Chondrocyte (in vitro differentiated cells): ENCODE data around the gene IER5. TPM values are rescaled to one million over a fixed set of nuclear protein-coding genes. Genes with fewer than 3 reads are reported as not detected.
A peak's percentile ranks its signal among the peaks of the same experiment; 100 is the strongest.

ENCODE experiments used
- DNase-seq: peaks from one replicate; pipeline ENCODE4 v3.0.0; 2021; ENCODE audit warnings: mixed read lengths, low spot score
- H3K27ac Mint-ChIP-seq: one replicate; pipeline ENCODE4 v1.8.0; 2021; ENCODE audit warnings: mild to moderate bottlenecking, moderate library complexity, mixed read lengths; ENCODE audit not compliant: unreplicated experiment
- H3K27me3 Mint-ChIP-seq: 2 replicates; pipeline ENCODE4 v1.8.0; 2021; ENCODE audit warnings: low read depth, mixed read lengths
- H3K36me3 Mint-ChIP-seq: 2 replicates; pipeline ENCODE4 v1.8.0; 2021; ENCODE audit warnings: low read depth, mixed read lengths
- H3K4me1 Mint-ChIP-seq: 2 replicates; pipeline ENCODE4 v1.8.0; 2021; ENCODE audit warnings: low read depth, mild to moderate bottlenecking, mixed read lengths
- H3K4me3 Mint-ChIP-seq: one replicate; pipeline ENCODE4 v1.8.0; 2021; ENCODE audit warnings: mild to moderate bottlenecking, moderate library complexity, mixed read lengths; ENCODE audit not compliant: unreplicated experiment
- H3K9me3 Mint-ChIP-seq: 2 replicates; pipeline ENCODE4 v1.8.0; 2021; ENCODE audit warnings: low read depth, mixed read lengths
- CTCF ChIP-seq: fragments of 200-600 bp; sonication (generic); IDR thresholded peaks from 2 replicates; pipeline ENCODE4 v1.5.0; 2021; ENCODE audit warnings: antibody characterized with exemption, mild to moderate bottlenecking, moderate library complexity
- total RNA-seq: library from RNA; stranded (reverse); gene quantifications from 3 replicates; pipeline ENCODE4 v1.2.1, GENCODE V29; 2021

Gene IER5
- total RNA-seq, 1 donor from 2014 or later, result 15.6 TPM

GRCh38 chr1:181049378-181049777 lies 39.1 kb upstream of the IER5 start:
- no peaks in the 10 kb centered on the region for H3K4me1 Mint-ChIP-seq
- no peak overlapping the region for H3K27ac Mint-ChIP-seq
- H3K27me3 Mint-ChIP-seq, result no peaks in the 10 kb centered on the region
- no peaks in the 10 kb centered on the region for H3K9me3 Mint-ChIP-seq
- no peak for TF ChIP-seq CTCF
- H3K36me3 Mint-ChIP-seq, result no peaks in the 10 kb centered on the region
- DNase-seq, result no peak
- H3K4me3 Mint-ChIP-seq, result no peak overlapping the region

- DNase-seq, result no peak
- no peak for TF ChIP-seq CTCF
- no peak overlapping the region for H3K4me3 Mint-ChIP-seq
- no peaks in the 10 kb centered on the region for H3K27me3 Mint-ChIP-seq
- H3K36me3 Mint-ChIP-seq, result no peaks in the 10 kb centered on the region
- peaks cover 8% of the 10 kb centered on the region for H3K4me1 Mint-ChIP-seq
- no peaks in the 10 kb centered on the region for H3K9me3 Mint-ChIP-seq
- H3K27ac Mint-ChIP-seq, result no peak overlapping the region
These were observed 37.6 kb upstream of the IER5 start for GRCh38 chr1:181050922-181051321.

- DNase-seq, result no peak
- Mint-ChIP-seq H3K27me3 (no peaks in the 10 kb centered on the region), H3K27ac (peak overlapping the region; percentile 2), H3K36me3 (peaks cover 3% of the 10 kb centered on the region), H3K9me3 (peaks cover 4% of the 10 kb centered on the region), H3K4me3 (no peak overlapping the region), H3K4me1 (peaks cover 17% of the 10 kb centered on the region)
- no peak for TF ChIP-seq CTCF
These were observed 31.9 kb upstream of the IER5 start for GRCh38 chr1:181056560-181056959.

- Mint-ChIP-seq H3K9me3 (peaks cover 4% of the 10 kb centered on the region), H3K4me1 (peaks cover 17% of the 10 kb centered on the region), H3K27me3 (no peaks in the 10 kb centered on the region), H3K27ac (peak overlapping the region; percentile 2), H3K36me3 (peaks cover 3% of the 10 kb centered on the region), H3K4me3 (no peak overlapping the region)
- DNase-seq, result no peak
- no peak for TF ChIP-seq CTCF
These were observed 31.4 kb upstream of the IER5 start for GRCh38 chr1:181057079-181057478.

GRCh38 chr1:181059435-181059834 lies 29.1 kb upstream of the IER5 start:
- no peak for TF ChIP-seq CTCF
- H3K9me3 Mint-ChIP-seq, result peaks cover 4% of the 10 kb centered on the region
- DNase-seq, result no peak
- no peak overlapping the region for H3K4me3 Mint-ChIP-seq
- H3K27ac Mint-ChIP-seq, result no peak overlapping the region
- peaks cover 17% of the 10 kb centered on the region for H3K4me1 Mint-ChIP-seq
- H3K27me3 Mint-ChIP-seq, result no peaks in the 10 kb centered on the region
- peaks cover 3% of the 10 kb centered on the region for H3K36me3 Mint-ChIP-seq
